Forelimb muscle (tissue), 1 donor: Measurements from ENCODE around the gene GOLGA8K. TPM values are rescaled to one million over a fixed set of nuclear protein-coding genes. Genes with fewer than 3 reads are reported as not detected.
"Not testable (repeated sequence)": the region's sequence is repeated elsewhere in the genome, so short reads cannot be mapped to it uniquely, and the experiment has no call there.

Experiments
- DNase-seq: peaks from one replicate; pipeline ENCODE4 v3.0.0-alpha.2; 2013; ENCODE audit warnings: low read depth
- polyA plus RNA-seq: library from polyadenylated mRNA; unstranded; fragments of 120-200 nt; gene quantifications from one replicate; pipeline ENCODE4 v1.2.1, GENCODE V29; 2013; ENCODE audit not compliant: insufficient read length

GOLGA8K gene
- polyA plus RNA-seq = 1.9 TPM

- not testable (repeated sequence) for DNase-seq
Observed at GRCh38 chr15:32403192-32403591, at the start of gene GOLGA8K. Gene GOLGA8K (minus strand): TSS chr15:32403292. CDS start chr15:32403194, 98 bp downstream.

GRCh38 chr15:32440445-32440977 lies 37.4 kb upstream of the GOLGA8K start:
- not testable (repeated sequence) for DNase-seq

GRCh38 chr15:32434102-32434963 lies 31.2 kb upstream of the GOLGA8K start:
- DNase-seq = not testable (repeated sequence)

GRCh38 chr15:32427635-32428034 lies 24.5 kb upstream of the GOLGA8K start:
- not testable (repeated sequence) for DNase-seq

GRCh38 chr15:32426511-32426910 lies 23.4 kb upstream of the GOLGA8K start:
- peak; percentile 6 for DNase-seq

- DNase-seq = not testable (repeated sequence)
Observed at GRCh38 chr15:32407903-32408302, 4.8 kb upstream of the GOLGA8K start.

- not testable (repeated sequence) for DNase-seq
Observed at GRCh38 chr15:32396522-32396921, 6.6 kb downstream of the GOLGA8K start.

GRCh38 chr15:32394745-32395144 lies 8.3 kb downstream of the GOLGA8K start:
- DNase-seq = not testable (repeated sequence)

GRCh38 chr15:32388050-32388648 lies 14.9 kb downstream of the GOLGA8K start:
- not testable (repeated sequence) for DNase-seq

GRCh38 chr15:32385823-32386495 lies 17.1 kb downstream of the GOLGA8K start:
- DNase-seq = not testable (repeated sequence)

- DNase-seq = not testable (repeated sequence)
Observed at GRCh38 chr15:32374185-32374584, 28.9 kb downstream of the GOLGA8K start.

- DNase-seq = not testable (repeated sequence)
Observed at GRCh38 chr15:32373707-32374106, 29.4 kb downstream of the GOLGA8K start.

- not testable (repeated sequence) for DNase-seq
Observed at GRCh38 chr15:32372075-32372474, 31.0 kb downstream of the GOLGA8K start.

GRCh38 chr15:32370526-32370925 lies 32.6 kb downstream of the GOLGA8K start:
- DNase-seq = not testable (repeated sequence)

- not testable (repeated sequence) for DNase-seq
Observed at GRCh38 chr15:32370064-32370463, 33.0 kb downstream of the GOLGA8K start.

GRCh38 chr15:32366492-32366891 lies 36.6 kb downstream of the GOLGA8K start:
- DNase-seq = not testable (repeated sequence)

- DNase-seq = not testable (repeated sequence)
Observed at GRCh38 chr15:32365955-32366354, 37.1 kb downstream of the GOLGA8K start.

- not testable (repeated sequence) for DNase-seq
Observed at GRCh38 chr15:32364944-32365343, 38.1 kb downstream of the GOLGA8K start.

GRCh38 chr15:32363449-32363848 lies 39.6 kb downstream of the GOLGA8K start:
- not testable (repeated sequence) for DNase-seq

- DNase-seq = not testable (repeated sequence)
Observed at GRCh38 chr15:32361662-32362061, 41.4 kb downstream of the GOLGA8K start.

- not testable (repeated sequence) for DNase-seq
Observed at GRCh38 chr15:32358462-32358861, 44.6 kb downstream of the GOLGA8K start.

- not testable (repeated sequence) for DNase-seq
Observed at GRCh38 chr15:32356909-32357308, 46.2 kb downstream of the GOLGA8K start.
